HTERT RPE-1 (cell line): ENCODE results near the gene FABP1.

Source experiments
- in situ Hi-C: fragments of 300-500 bp; cut with MboI; formaldehyde crosslinking; loops from 4 replicates; pipeline ENCODE4 v1.14.3; 2020; ENCODE audit warnings: low sequenced_read_pairs

Gene FABP1

DNA sequence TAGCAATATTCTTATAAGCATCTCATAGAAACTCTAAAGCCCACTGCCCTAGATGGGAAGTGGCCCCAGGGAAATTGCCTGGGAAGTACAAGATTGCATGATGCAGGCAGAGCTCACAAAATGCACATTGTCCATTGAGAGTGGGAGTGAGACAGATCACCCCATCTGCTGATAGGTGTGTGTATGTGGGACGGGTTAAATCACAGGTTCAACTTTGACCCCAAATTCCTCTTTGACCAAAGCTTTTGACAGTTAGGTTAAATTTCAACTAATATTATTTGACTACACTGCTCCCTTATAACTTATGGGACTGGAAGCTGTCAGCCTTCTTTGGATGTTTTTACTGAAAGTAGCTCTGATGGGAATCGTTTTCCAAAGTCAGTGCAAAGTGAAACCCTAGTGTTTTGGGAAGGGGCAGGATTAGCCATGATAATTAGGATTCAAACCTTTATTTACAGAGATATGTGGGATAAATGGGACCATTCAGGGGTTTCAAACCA, 11.4 kb upstream of the FABP1 start:
- in situ Hi-C loops = no loop called here

DNA sequence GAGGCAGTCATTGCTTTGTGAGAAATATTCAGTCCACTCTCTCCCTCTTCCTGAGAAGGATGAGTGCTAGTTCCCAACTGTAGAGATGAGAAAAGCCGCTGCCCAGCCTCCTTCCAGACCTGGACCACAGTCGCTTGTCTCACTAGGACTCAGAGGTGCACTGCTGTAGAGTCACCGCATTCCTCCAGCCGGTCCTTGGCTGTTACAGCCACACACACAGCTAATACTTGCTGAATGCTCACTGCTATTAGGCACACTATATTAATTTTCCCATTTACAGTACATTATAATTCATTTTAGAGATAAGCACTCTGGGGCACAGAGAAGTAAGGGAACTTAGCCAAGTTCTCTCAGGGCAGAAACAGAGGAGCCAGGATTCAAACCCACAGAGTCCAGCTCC, 10.0 kb upstream of the FABP1 start:
- in situ Hi-C loops = no loop called here

DNA sequence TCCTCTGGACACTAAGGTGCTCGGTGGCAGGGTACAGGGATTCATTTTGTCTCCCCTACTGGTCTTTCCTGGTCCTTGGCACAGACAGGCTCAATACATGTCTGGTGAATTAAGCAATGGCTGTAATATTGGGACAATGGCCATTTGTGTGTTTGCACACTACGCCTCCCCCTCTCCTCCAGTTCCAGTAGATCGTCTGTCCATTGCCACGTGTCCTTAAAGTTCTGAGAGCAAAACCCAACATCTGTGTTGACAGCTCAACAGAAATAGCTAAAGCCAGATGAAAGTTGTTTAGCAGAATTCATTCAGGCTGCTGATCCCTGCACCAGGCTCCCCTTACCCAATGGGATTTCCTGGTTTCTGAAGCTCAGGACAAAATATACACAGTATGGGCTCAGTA, 9.0 kb upstream of the FABP1 start:
- in situ Hi-C loops = no loop called here

DNA sequence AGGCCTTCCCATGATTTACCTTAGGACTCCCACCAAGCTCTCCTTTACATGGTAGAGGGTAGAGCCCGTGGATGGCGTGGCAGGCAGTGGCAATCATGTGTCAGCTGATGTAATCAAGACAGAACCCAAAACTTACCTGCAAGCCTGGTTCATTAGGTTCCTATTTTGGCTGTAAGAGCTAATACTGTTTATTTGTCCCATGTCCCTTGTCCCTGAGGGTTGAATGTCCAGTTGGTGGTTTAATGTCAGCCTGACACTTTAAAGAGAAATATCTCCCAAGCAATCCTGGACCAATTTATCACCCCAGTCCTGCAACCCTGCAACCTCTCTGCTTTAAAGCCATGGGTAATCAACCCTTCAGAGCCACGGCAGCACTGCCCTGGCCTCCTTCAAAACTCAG, 6.0 kb upstream of the FABP1 start:
- in situ Hi-C loops = no loop called here

DNA sequence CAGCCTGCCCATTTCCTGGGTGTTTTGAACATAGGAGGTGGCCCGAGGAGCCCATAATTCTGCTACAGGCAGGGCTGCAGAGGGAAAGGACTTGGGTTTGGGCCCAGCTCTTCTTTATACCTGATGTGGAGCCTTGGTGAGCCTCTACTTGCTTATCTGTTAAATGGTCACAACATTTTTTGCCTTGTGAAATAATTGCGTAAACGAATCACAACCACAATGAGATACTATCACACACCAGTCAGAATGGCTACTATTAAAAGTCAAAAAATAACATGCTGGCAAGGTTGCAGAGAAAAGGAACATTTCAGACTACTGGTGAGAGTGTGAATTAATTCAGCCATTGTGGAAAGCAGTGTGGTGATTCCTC, 4.1 kb upstream of the FABP1 start:
- in situ Hi-C loops = no loop called here

DNA sequence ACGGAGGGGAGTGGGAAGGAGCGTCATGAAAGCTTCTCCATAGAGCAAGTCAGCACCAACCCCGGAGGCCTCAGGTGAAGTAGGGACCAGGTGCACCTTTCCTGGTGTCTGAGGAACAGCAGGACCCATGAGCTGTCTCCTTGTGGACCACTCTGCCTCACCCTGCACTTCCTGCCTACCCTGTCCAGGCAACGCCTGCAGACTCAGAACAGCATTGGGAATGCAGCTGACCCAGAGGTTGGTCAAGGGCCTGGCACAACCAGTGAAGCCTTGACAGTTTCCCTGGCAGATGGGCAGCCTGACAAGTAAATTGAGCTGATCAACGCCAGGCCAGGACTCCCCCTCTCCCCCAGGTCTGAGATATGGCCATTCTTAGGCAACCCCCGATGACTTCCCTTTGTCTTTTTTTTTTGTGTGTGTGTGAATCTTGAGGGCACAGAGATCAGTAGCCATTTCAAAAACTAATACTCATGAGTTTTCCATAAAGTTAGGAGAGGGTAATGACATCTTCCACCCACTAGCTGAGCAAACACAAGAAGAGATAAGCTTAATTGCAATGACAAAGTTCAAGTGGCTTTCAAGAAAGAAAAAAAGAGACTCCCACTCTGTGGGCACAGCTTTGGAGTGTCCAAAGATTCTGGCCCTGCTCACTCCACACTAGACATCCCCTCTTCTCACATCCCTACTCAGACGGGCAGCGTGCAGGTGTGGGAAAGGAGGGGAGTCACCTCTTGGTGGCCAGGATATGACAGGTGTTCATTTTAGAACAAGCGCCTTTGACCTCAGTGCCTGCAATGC, 3.5 kb upstream of the FABP1 start:
- in situ Hi-C loops = no loop called here

DNA sequence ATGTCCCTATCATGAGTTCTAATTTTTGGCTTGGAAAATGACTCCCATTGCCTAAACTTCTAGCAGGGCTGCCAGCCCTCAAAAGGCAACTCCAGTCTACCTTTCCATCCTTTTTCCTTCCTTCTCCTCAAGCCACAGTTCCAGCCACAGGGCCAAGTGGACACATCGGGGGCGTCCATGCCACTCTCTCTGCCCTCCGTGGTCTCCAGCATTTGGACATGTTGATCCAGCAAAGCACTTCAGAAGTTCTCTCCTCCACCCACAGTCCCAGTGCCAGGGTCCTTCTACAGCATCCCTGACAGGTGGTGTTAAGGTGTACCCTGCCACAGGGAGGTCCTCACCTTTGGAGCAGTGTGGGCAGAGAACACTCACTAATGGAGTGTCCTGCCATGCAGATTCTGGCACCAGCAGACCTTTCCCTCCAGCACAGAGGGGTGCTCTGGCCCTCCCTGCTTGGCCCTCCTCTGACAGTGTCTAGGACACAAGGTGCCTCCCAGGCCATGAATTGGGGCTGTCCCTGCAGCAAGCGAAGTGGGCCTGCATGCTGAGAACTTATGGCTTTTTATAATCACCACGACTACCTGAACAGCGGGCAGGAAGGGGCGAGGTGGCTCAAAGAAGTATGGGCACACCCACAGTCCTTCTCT, 1.6 kb upstream of the FABP1 start:
- in situ Hi-C loops = no loop called here

DNA sequence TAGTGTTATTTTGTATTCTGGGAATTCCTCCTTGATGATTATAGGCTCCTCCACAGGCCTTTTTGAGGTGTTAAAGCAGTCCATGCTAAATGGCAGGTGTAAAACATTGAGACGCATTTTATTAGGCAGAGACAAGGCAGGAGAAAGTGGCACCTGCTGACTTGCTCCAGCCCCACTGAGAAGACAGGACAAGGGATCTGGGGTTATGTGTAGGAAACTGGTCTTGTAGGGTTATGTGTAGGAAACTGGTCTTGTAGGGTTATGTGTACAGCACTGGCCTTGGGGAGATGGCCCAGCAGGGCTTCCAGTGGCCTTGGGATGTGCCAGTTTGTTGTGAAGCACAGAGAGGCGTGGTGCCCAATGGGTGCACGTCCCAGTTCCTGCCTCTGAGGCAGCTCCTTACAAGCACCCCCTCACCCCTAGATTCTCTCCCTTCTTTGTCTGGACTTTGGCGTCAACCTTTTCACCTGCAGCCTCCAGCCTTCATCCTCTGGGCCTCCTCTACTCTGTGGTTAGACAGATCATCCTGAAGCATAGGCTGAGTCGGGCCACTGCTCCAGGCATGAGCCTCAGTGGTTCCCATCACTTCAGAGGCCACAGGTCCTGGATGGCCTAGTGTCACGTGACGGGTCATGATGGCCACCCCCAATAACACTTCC, 921 bp upstream of the FABP1 start:
- in situ Hi-C loops = no loop called here

DNA sequence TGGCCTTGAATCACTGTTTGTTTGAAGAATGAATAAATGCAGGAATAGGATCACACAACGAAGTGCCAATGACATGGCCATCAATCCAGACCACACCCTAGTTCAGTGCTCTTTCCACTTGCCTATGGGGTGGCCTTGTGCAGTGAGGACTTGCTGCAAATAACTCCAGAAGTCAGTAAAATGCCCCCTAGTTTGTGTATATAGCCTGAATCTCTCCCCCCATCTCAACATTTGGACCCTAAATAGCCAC, 299 bp downstream of the FABP1 start:
- in situ Hi-C loops = no loop called here

DNA sequence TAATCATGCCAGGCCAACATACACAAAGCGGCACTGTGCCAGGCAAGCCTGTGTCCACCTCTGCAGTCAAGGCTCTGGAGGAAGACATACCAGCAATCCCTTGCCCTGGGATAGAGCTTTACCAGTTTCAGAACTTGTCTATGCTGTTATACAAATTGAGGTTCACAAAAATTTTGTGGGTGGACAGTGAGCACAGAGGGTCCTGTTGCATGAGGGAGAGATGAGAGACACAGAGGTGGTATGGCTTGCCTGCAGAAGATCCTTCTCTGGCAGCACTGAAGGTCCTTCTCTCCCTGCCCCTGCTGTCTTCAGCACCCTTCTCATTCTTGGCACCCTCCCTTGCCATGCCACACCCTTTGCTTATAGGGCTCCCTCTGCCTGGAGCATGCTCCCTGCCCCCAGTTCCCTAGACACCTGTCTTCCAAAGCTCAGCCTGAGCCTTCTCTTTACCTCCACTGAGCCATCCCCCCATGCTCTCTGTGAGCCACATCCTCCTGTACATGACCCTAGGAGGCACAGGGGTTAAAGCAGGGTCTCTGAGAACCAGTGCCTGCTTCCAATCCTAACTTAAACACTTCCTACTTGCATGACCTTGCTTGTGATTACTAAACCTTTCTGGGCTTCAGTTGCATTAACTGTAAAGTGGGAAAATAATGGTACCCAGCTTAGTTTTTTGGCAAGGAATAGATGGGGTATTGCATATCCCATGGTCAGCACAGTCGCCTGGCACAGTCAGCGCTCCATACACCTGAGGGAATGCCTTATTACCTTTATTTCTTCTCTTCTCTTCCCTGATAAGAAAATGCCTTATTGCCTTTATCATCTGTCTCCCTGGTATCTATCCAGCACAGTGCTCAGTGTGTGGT, 857 bp downstream of the FABP1 start:
- in situ Hi-C loops = no loop called here

DNA sequence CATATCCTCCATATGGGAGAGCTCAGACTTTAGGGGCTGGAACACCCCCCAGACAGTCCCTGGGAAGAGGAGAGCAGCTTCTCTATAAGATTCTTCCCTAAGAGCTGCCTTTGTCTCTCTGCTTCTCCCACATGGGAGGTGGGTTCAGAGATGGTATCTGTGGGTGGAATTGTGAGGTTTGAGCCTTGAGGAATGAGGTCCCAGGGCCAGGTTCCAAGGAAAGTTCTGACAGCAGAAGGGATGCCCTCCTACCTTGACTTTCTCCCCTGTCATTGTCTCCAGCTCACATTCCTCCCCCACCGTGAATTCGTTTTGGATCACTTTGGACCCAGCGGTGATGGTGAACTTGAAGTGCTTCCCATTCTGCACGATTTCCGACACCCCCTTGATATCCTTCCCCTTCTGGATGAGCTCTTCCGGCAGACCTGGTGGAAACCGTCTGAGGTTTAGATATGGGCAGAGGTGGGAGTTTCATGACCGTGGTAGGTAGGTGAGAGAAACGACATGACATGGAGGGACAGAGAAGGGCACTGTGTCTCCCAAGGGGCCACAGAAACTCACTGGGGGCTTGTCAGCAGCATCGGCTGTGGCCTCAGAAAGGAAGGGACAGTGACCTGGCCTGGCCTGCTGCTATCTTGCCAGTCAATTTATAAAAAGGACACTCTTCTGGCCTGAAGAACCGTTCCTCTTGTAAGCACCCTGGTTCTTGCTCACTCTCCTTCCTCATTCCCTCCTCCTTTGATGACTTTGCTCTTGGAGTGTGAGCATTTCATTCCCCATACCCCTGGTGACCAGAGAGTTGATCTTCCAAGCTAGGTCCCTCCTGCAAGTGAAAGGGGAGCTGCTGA, 1.7 kb downstream of the FABP1 start:
- in situ Hi-C loops = no loop called here

DNA sequence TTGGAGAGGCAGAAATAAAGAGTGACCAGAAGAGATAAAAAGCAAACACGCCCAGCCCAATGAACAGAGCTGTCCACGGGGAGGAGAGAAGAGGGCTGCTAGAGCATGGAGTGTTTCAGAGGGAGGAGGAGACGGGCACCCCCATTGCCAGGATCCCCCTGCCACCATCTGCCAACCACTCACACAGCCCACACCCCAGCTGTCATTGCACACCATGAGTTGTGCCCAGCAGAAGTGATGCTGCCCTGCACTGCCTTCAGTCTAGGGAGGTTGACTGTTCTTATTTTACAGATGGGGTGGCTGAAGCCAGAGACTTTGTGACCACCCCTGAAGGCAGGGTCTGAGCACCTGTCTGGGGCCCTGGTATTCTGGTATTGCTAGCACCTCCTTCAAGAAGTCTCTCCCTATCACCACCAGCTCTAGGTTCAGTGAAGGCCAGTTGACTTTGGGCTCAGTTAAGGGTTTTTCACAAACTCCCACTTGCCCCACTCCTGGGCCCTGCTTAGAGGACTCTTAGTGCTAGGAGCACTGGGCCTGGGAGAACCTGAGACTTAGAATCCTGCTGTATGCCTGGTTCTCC, 2.4 kb downstream of the FABP1 start:
- in situ Hi-C loops = no loop called here

DNA sequence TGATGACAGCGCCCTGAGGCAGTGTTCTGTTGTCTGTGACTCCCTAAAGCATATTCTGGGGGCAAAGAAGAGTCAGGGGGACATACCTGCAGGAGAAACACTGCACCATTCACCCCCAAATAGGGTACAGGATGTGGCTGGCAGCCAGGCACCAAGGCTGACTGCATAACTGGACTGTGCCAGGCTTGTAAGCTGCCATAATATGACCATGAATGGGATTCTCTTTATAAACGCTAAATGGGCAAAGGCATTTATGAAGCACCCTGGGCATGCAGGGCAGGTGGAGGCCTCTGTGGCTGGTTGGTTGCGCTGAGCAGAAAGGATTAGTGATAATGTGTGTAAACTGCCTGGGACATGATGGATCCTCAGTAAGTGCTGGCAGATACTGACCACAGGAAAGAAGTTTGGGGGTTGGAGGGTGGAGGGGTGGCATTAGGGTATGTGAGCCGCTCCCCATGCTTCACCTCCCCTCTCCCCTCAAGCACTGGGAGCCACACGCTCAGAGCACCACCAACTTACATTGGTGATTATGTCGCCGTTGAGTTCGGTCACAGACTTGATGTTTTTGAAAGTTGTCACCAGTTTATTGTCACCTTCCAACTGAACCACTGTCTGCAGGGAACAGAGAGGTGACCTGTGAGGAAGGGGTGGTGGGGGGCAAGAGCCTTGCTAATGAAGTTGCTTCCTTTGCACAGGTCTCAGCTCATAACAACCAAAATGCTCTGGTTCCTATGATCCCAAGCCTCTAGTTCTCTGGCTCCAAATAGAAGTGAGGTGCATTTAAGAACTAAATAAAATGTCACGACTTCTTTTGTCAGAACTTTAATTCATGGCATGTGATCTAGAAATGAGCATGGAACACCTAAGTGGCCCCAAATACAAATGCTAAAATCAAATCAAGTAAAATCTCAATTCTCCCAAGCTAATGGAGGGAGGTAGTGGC, 3.6 kb downstream of the FABP1 start:
- in situ Hi-C loops = no loop called here

DNA sequence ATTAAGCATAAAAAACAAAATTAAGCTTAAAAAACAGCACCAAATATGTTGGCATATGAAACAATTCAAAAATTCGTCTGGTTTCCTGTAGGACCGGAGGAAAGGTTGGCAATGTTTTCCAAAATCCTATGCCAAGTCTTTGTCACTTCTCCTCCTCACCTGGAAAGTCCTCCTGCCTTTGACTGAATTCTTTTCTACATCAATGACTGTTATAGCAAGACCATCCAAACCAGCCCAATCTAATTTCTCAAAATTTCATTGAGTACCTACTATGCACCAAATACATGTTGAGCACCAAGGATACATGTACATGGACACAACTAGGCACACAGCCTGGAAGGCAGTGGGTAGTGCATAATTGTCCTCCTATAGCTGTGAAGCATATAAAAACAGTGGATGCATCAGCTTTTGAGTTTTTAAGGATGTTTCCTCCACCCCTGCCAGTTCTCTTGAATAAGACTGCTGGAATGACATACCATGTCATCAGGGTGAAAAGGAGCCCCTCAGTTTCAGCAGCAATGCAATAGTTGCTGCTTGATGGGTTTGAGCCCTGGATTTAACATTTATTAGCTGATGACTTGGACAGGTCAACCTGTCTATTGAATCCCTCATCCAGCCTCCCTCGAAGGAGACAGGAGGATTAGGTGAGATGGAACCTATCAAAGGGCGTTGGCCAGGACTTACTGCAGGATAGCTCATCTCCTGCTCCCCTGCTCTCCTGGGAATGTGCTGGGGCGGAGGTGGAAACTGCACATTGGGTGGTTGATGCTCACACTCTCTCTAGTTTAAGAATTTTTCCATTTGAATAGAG, 4.5 kb downstream of the FABP1 start:
- in situ Hi-C loops = no loop called here

DNA sequence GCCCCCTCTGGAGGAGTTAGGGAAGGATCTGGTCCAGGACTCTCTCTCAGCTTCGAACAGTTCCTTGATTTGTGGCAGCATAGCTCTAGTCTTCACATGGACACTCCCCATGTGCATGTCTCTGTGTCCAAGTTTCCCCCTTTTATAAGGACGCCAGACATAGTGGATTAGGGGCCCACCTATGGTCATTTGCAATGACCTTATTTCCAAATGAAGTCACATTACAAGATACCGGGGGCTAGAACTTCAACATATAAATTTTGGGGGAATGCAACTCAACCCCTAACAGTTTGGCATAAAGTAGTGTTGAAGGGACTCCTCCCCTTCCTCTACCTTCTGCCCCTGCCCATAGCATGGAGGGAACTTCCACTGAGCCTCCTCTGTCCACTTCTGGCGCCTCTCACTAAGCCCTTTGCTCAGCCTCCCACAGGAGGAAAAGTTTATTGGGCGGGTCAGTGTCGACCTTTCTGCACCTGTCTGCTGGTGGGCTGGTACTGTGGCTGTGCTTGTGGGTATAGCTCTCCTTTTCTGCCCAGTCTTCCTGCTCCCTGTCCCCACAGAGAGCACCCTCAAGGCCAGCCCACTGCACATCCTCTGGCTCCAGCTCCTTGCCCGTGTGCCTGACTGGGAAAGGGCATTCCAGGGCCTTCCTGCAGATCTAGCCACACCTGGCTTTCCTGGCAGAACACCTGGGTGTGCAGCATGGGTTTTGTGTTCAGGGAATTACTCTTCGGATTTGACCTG, 5.5 kb downstream of the FABP1 start:
- in situ Hi-C loops = no loop called here

DNA sequence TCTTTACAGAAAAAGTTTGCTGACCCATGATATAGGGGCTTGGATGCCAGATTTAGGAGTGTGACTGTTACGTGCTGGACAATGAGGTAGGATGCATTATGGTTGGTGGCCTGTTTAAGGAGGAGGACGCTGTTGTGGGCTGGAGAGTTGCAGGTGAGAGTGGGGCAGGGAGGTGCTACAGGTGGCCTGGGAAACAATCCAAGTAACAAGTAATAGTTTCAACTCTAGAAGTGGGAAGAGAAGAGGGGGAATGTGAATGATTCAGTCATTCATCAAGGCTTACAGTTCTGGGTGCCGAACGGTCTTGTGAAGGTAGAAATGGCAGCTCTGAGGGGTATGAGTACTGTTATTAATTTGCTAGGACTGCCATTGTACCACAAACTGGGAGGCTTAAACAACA, 6.2 kb downstream of the FABP1 start:
- in situ Hi-C loops = no loop called here

DNA sequence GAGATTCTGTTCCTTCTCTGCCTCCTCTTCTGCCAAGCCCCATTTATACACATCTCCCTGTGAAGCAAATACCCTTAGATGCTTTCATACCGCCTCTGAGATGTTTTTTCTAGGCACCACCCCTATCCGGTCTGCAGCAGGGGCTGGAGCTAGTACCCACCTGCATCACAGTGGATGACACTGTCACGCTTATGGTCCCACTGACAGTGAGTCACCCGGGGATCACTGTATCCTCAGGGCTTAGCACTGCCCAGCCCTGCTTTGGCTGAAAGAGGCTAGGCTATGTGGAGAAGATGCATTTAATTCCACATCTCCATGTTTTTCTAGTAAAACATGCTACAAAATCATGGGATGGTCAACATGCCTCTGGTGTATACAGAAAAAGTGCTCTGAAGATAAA, 9.9 kb downstream of the FABP1 start:
- in situ Hi-C loops = no loop called here
